ENCODE measurements around the gene LSAMP.
"Not testable (repeated sequence)": the region's sequence is repeated elsewhere in the genome, so short reads cannot be mapped to it uniquely, and the experiment has no call there.

Gene LSAMP

DNA sequence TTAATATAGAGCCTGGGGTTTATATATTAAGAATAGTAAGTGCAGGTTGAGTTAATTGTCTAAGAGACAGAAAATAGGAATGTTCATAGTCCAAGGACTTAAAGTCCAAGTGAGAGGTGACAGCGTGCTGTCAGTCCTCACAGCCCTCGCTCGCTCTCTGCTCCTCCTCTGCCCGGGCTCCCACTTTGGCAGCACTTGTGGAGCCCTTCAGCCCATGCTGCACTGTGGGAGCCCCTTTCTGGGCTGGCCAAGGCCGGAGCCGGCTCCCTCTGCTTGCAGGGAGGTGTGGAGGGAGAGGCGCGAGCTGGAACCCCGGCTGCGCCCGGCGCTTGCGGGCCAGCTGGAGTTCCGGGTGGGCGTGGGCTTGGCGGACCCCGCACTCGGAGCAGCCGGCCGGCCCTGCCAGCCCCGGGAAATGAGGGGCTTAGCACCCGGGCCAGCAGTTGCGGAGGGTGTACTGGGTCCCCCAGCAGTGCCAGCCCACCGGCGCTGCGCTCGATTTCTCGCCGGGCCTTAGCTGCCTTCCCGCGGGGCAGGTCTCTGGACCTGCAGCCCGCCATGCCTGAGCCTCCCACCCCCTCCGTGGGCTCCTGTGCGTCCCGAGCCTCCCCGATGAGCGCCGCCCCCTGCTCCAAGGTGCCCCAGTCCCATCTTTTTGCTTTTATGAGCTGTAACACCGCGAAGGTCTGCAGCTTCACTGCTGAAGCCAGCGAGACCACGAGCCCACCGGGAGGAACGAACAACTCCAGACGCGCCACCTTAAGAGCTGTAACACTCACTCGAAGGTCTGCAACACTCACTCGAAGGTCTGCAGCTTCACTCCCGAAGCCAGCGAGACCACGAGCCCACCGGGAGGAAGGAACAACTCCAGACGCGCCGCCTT, 653.8 kb downstream of the LSAMP start:
- H3K23ac ChIP-seq (ENCODE audit: low read length); H3K9me3 ChIP-seq (ENCODE audit: insufficient read depth, low read depth, low read length); H3K4me3 ChIP-seq (ENCODE audit: low read depth, low read length); H3K4me2 ChIP-seq (ENCODE audit: low read length); H3K27me3 ChIP-seq (ENCODE audit: insufficient read depth, low read length); H3K4me1 ChIP-seq (ENCODE audit: control insufficient read depth in 1 of 2, insufficient read depth in 2 of 2, low read length in 2 of 2); H2AFZ ChIP-seq (ENCODE audit: insufficient read depth, low read length, poor library complexity); H3K79me2 ChIP-seq (ENCODE audit: control insufficient read depth, insufficient read depth, low read length, poor library complexity); H3K36me3 ChIP-seq (ENCODE audit: control insufficient read depth in 1 of 2, insufficient read depth in 2 of 2, low read length in 2 of 2); H4K12ac ChIP-seq (ENCODE audit: low read depth, low read length); H3K4ac ChIP-seq (ENCODE audit: low read depth, low read length); H3K79me1 ChIP-seq (ENCODE audit: low read length); H3K9ac ChIP-seq (ENCODE audit: low read length); DNase-seq: not testable (repeated sequence)
- WGBS (ENCODE audit: extremely low coverage, insufficient coverage, insufficient read length) = no CpG with 5 or more reads among the region's 55 CpGs
- peak overlapping the region; percentile 77 for H3K18ac ChIP-seq (ENCODE audit: low read length)
- H2BK5ac ChIP-seq (ENCODE audit: low read depth, low read length, poor library complexity) = peak overlapping the region; percentile 93
- peak overlapping the region; percentile 17 for H3K27ac ChIP-seq (ENCODE audit: low read depth, low read length)
- peak overlapping the region; percentile 95 for H2BK120ac ChIP-seq (ENCODE audit: insufficient read depth, low read length, poor library complexity)
- H4K8ac ChIP-seq (ENCODE audit: low read depth, low read length) = peak overlapping the region; percentile 70
- peak overlapping the region; percentile 97 for H4K91ac ChIP-seq (ENCODE audit: low read depth, low read length)
- peak overlapping the region; percentile 59 for H2AK5ac ChIP-seq (ENCODE audit: low read length)
- peak overlapping the region; percentile 91 for H2BK12ac ChIP-seq (ENCODE audit: low read length)
- H3K14ac ChIP-seq (ENCODE audit: low read length) = peak overlapping the region; percentile 90

DNA sequence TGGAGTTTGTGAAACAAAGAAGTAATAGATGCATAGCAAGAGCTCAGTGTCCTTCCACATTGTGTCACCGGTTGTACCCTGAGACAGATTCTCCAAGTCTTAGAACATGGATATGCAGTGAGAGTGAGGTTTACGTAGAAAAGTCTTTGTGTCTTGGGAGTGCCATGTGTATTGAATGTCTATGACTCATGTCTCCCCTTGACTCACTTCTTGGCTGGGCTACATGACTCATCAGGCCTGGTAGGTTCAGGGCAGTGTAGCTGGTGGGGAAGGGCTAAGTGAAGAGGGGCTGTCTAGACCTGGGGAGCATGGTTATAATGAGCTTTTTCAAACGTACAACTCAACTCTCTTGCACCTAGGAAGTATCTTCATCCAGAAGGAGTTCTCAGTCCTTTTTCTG, 654.5 kb downstream of the LSAMP start:
- Histone ChIP-seq H3K4me1 (ENCODE audit: control insufficient read depth in 1 of 2, insufficient read depth in 2 of 2, low read length in 2 of 2) (peaks cover 3 to 5% of the 10 kb centered on the region in 2 experiments), H3K36me3 (ENCODE audit: control insufficient read depth in 1 of 2, insufficient read depth in 2 of 2, low read length in 2 of 2) (peaks cover 0 to 3% of the 10 kb centered on the region in 2 experiments), H3K79me2 (ENCODE audit: control insufficient read depth, insufficient read depth, low read length, poor library complexity) (peaks cover 2% of the 10 kb centered on the region), H4K91ac (ENCODE audit: low read depth, low read length) (no peak overlapping the region), H3K23ac (ENCODE audit: low read length) (no peak overlapping the region), H4K12ac (ENCODE audit: low read depth, low read length) (no peak overlapping the region), H3K18ac (ENCODE audit: low read length) (no peak overlapping the region), H3K79me1 (ENCODE audit: low read length) (peaks cover 5% of the 10 kb centered on the region), H3K14ac (ENCODE audit: low read length) (no peak overlapping the region), H2AK5ac (ENCODE audit: low read length) (no peak overlapping the region), H4K8ac (ENCODE audit: low read depth, low read length) (no peak overlapping the region), H3K4me2 (ENCODE audit: low read length) (no peak overlapping the region), H3K9ac (ENCODE audit: low read length) (no peak overlapping the region), H2BK12ac (ENCODE audit: low read length) (no peak overlapping the region), H3K4ac (ENCODE audit: low read depth, low read length) (no peak overlapping the region), H3K9me3 (ENCODE audit: insufficient read depth, low read depth, low read length) (peaks cover 2% of the 10 kb centered on the region), H2BK5ac (ENCODE audit: low read depth, low read length, poor library complexity) (no peak overlapping the region), H3K27ac (ENCODE audit: low read depth, low read length) (peak overlapping the region; percentile 39), H2BK120ac (ENCODE audit: insufficient read depth, low read length, poor library complexity) (no peak overlapping the region), H3K27me3 (ENCODE audit: insufficient read depth, low read length) (no peaks in the 10 kb centered on the region), H3K4me3 (ENCODE audit: low read depth, low read length) (no peak overlapping the region), H2AFZ (ENCODE audit: insufficient read depth, low read length, poor library complexity) (no peak overlapping the region)
- peak; percentile 68 to 75 for DNase-seq
- WGBS (ENCODE audit: extremely low coverage, insufficient coverage, insufficient read length) = no CpG with 5 or more reads among the region's 3 CpGs

DNA sequence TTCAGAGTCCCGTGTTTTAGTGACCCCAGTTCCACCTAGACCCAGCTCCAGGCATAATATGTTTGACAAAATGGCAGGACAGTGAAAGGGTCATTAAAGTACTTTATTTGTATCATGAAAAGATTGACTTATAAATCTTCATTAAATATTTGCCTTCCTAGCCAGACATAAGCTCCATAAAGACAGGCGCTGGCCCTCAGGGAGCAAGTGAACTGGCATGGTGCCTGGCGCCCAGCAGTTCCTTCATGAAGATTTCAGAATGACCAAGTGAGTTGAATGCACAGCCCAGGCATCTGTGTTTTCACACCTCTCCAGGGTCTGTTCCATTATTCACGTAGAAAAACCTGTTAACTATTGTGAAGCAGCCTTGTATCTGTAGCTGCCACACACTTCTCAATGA, 655.8 kb downstream of the LSAMP start:
- Histone ChIP-seq H3K18ac (ENCODE audit: low read length) (no peak overlapping the region), H2AK5ac (ENCODE audit: low read length) (no peak overlapping the region), H3K9me3 (ENCODE audit: insufficient read depth, low read depth, low read length) (peaks cover 2% of the 10 kb centered on the region), H4K91ac (ENCODE audit: low read depth, low read length) (no peak overlapping the region), H4K12ac (ENCODE audit: low read depth, low read length) (no peak overlapping the region), H2BK120ac (ENCODE audit: insufficient read depth, low read length, poor library complexity) (no peak overlapping the region), H3K79me1 (ENCODE audit: low read length) (peaks cover 5% of the 10 kb centered on the region), H2BK12ac (ENCODE audit: low read length) (no peak overlapping the region), H4K8ac (ENCODE audit: low read depth, low read length) (no peak overlapping the region), H3K4me1 (ENCODE audit: control insufficient read depth in 1 of 2, insufficient read depth in 2 of 2, low read length in 2 of 2) (peaks cover 3 to 5% of the 10 kb centered on the region in 2 experiments), H3K36me3 (ENCODE audit: control insufficient read depth in 1 of 2, insufficient read depth in 2 of 2, low read length in 2 of 2) (peaks cover 0 to 3% of the 10 kb centered on the region in 2 experiments), H3K27ac (ENCODE audit: low read depth, low read length) (no peak overlapping the region), H3K9ac (ENCODE audit: low read length) (no peak overlapping the region), H2BK5ac (ENCODE audit: low read depth, low read length, poor library complexity) (no peak overlapping the region), H3K23ac (ENCODE audit: low read length) (no peak overlapping the region), H3K79me2 (ENCODE audit: control insufficient read depth, insufficient read depth, low read length, poor library complexity) (peaks cover 2% of the 10 kb centered on the region), H3K4me3 (ENCODE audit: low read depth, low read length) (no peak overlapping the region), H3K14ac (ENCODE audit: low read length) (no peak overlapping the region), H2AFZ (ENCODE audit: insufficient read depth, low read length, poor library complexity) (no peak overlapping the region), H3K4me2 (ENCODE audit: low read length) (no peak overlapping the region), H3K27me3 (ENCODE audit: insufficient read depth, low read length) (no peaks in the 10 kb centered on the region), H3K4ac (ENCODE audit: low read depth, low read length) (no peak overlapping the region)
- no CpG with 5 or more reads among the region's 4 CpGs for WGBS (ENCODE audit: extremely low coverage, insufficient coverage, insufficient read length)
- no peak for DNase-seq

DNA sequence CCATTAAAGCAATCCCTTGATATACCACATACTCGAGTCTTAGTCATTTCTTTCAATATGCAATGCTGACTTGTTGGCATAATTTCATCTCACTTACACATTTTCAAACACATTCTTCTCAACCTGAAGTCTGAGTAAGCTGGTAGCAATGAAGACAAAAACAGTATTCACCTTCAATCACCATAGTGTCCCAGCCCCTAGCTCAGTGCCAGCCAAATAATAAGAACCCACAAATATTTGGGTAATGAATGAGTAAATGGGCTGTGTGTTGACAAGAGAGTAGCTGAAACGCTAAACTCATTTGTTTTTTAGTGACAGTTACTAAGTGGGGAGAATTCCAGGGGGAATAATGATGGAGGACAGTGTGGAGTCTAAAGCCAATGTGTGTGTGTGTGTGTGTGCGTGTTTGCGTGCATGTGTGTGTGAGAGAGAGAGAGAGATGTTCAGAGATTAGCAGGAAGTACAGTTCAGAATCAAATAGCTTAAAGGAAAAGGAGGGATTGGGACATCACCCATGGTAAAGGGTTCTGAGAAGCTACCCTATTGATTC, 656.3 kb downstream of the LSAMP start:
- H3K27me3 ChIP-seq (ENCODE audit: insufficient read depth, low read length) = no peaks in the 10 kb centered on the region
- H2BK12ac ChIP-seq (ENCODE audit: low read length) = no peak overlapping the region
- no peak overlapping the region for H3K9ac ChIP-seq (ENCODE audit: low read length)
- H3K4ac ChIP-seq (ENCODE audit: low read depth, low read length) = no peak overlapping the region
- no peak overlapping the region for H3K27ac ChIP-seq (ENCODE audit: low read depth, low read length)
- no peak overlapping the region for H2AK5ac ChIP-seq (ENCODE audit: low read length)
- H3K23ac ChIP-seq (ENCODE audit: low read length) = no peak overlapping the region
- peaks cover 10% of the 10 kb centered on the region for H3K79me1 ChIP-seq (ENCODE audit: low read length)
- no peak overlapping the region for H2BK5ac ChIP-seq (ENCODE audit: low read depth, low read length, poor library complexity)
- H4K8ac ChIP-seq (ENCODE audit: low read depth, low read length) = no peak overlapping the region
- no peak overlapping the region for H2AFZ ChIP-seq (ENCODE audit: insufficient read depth, low read length, poor library complexity)
- H3K79me2 ChIP-seq (ENCODE audit: control insufficient read depth, insufficient read depth, low read length, poor library complexity) = peaks cover 2% of the 10 kb centered on the region
- WGBS (ENCODE audit: extremely low coverage, insufficient coverage, insufficient read length) = no CpG with 5 or more reads among the region's 4 CpGs
- no peak overlapping the region for H3K14ac ChIP-seq (ENCODE audit: low read length)
- H3K9me3 ChIP-seq (ENCODE audit: insufficient read depth, low read depth, low read length) = peaks cover 2% of the 10 kb centered on the region
- peak; percentile 54 to 82 for DNase-seq
- no peak overlapping the region for H3K18ac ChIP-seq (ENCODE audit: low read length)
- H3K36me3 ChIP-seq (ENCODE audit: control insufficient read depth in 1 of 2, insufficient read depth in 2 of 2, low read length in 2 of 2) = peaks cover 0 to 3% of the 10 kb centered on the region in 2 experiments
- H2BK120ac ChIP-seq (ENCODE audit: insufficient read depth, low read length, poor library complexity) = no peak overlapping the region
- H3K4me2 ChIP-seq (ENCODE audit: low read length) = no peak overlapping the region
- H4K91ac ChIP-seq (ENCODE audit: low read depth, low read length) = no peak overlapping the region
- H3K4me1 ChIP-seq (ENCODE audit: control insufficient read depth in 1 of 2, insufficient read depth in 2 of 2, low read length in 2 of 2) = peaks cover 3 to 5% of the 10 kb centered on the region in 2 experiments
- H3K4me3 ChIP-seq (ENCODE audit: low read depth, low read length) = no peak overlapping the region
- no peak overlapping the region for H4K12ac ChIP-seq (ENCODE audit: low read depth, low read length)

All from trophoblast cell (in vitro differentiated cells and primary cell).